A549 (cell line): Measurements from ENCODE around the gene GLYAT. TPM values are rescaled to one million over a fixed set of nuclear protein-coding genes. Genes with fewer than 3 reads are reported as not detected.
A peak's percentile ranks its signal among the peaks of the same experiment; 100 is the strongest.

Experiments
- ATAC-seq, 2 experiments: fragments of 200-7000 bp in 1 of 2; fragments of >200 bp in 1 of 2; cut with Nextera tagmentation in 1 of 2; cut with Tn5 transposase in 1 of 2; 3 replicates each; pipeline versions ENCODE4 v1.8.0 to v1.9.1; 2018 to 2020; ENCODE audit warnings: mild to moderate bottlenecking in 1 of 2, moderate library complexity in 1 of 2
- CTCF ChIA-PET: fragments of 300-600 bp; sonication (Branson Sonifier 250); formaldehyde crosslinking; extraction: SDS; loops from one replicate; lab custom pipeline; 2021; ENCODE audit warnings: antibody characterized with exemption, inconsistent platforms; lab: Yijun Ruan, JAX
- POLR2A ChIA-PET: fragments of 350-600 bp; formaldehyde crosslinking; extraction: SDS; loops from one replicate; lab custom pipeline; 2021; ENCODE audit warnings: antibody characterized with exemption, inconsistent platforms; lab: Yijun Ruan, JAX
- DNase-seq, 2 experiments: peaks; one replicate each; pipeline versions ENCODE4 v3.0.0 to v3.0.0-alpha.2; 2011 to 2016; ENCODE audit warnings: low read depth in 1 of 2, low spot score in 1 of 2
- FAIRE-seq: peaks from 2 replicates; lab custom pipeline; 2011; peaks lifted over from hg19 to GRCh38; lab: Jason Lieb, UNC
- H3K27ac ChIP-seq, 2 experiments: fragments of >200 bp; sonication (Bioruptor Twin); formaldehyde crosslinking; 3 replicates each; pipeline ENCODE4 v1.5.1; 2016 to 2017
- H3K4me1 ChIP-seq: fragments of >200 bp; sonication (Bioruptor Twin); formaldehyde crosslinking; 3 replicates; pipeline ENCODE4 v1.6.1; 2016
- H3K4me2 ChIP-seq: fragments of >200 bp; sonication (Bioruptor Twin); formaldehyde crosslinking; 3 replicates; pipeline ENCODE4 v1.6.1; 2016
- H3K4me3 ChIP-seq: fragments of >200 bp; sonication (Bioruptor Twin); formaldehyde crosslinking; 3 replicates; pipeline ENCODE4 v1.5.1; 2016
- H3K9me3 ChIP-seq: fragments of >200 bp; sonication (Bioruptor Twin); formaldehyde crosslinking; 3 replicates; pipeline ENCODE4 v1.6.1; 2016
- CEBPB ChIP-seq, 2 experiments: fragments of >200 bp in 1 of 2; sonication (Bioruptor Twin) in 1 of 2; formaldehyde crosslinking in 1 of 2; IDR thresholded peaks; 2 replicates each; pipeline ENCODE4 v1.6.1; 2012 to 2016
- CHD2 ChIP-seq: fragments of 150-350 bp; IDR thresholded peaks from 2 replicates; pipeline ENCODE4 v1.6.1; 2014; ENCODE audit warnings: low read length; ENCODE audit not compliant: partially characterized antibody
- CTCF ChIP-seq: fragments of >200 bp; sonication (Bioruptor Twin); formaldehyde crosslinking; IDR thresholded peaks from 3 replicates; pipeline ENCODE4 v1.5.1; 2016
- EHF ChIP-seq: fragments of 250-450 bp; sonication (Bioruptor Pico); IDR thresholded peaks from 2 replicates; pipeline ENCODE4 v1.5.0; 2020; ENCODE audit warnings: mild to moderate bottlenecking
- EP300 ChIP-seq, 2 experiments: fragments of >200 bp; sonication (Bioruptor Twin); formaldehyde crosslinking; IDR thresholded peaks; 2 replicates in 1 of 2; 3 replicates in 1 of 2; pipeline ENCODE4 v1.6.1; 2016 to 2017
- ESRRA ChIP-seq: fragments of 150-350 bp; IDR thresholded peaks from 2 replicates; pipeline ENCODE4 v1.6.1; 2014; ENCODE audit warnings: mild to moderate bottlenecking, low read length, borderline replicate concordance
- HDAC2 ChIP-seq: fragments of 200-600 bp; sonication (generic); IDR thresholded peaks from 2 replicates; pipeline ENCODE4 v1.6.1; 2016
- HES2 ChIP-seq: fragments of >200 bp; sonication (Bioruptor Twin); formaldehyde crosslinking; IDR thresholded peaks from 2 replicates; pipeline ENCODE4 v1.6.1; 2016
- HEYL ChIP-seq: fragments of 250-450 bp; sonication (Bioruptor Pico); IDR thresholded peaks from 2 replicates; pipeline ENCODE4 v1.8.0; 2021; ENCODE audit warnings: mild to moderate bottlenecking, moderate library complexity
- HOXB5 ChIP-seq: fragments of 250-450 bp; sonication (Bioruptor Pico); IDR thresholded peaks from 2 replicates; pipeline ENCODE4 v1.5.0; 2020; ENCODE audit warnings: mild to moderate bottlenecking, moderate library complexity
- JUNB ChIP-seq: fragments of >200 bp; sonication (Bioruptor Twin); formaldehyde crosslinking; IDR thresholded peaks from 2 replicates; pipeline ENCODE4 v1.6.1; 2016
- MYC ChIP-seq: IDR thresholded peaks from 2 replicates; pipeline ENCODE4 v1.6.1; 2012; ENCODE audit warnings: mild to moderate bottlenecking, inconsistent platforms, low read length, improper control_type of control experiment, borderline replicate concordance
- NFE2L2 ChIP-seq: fragments of 150-350 bp; conservative IDR thresholded peaks from 2 replicates; pipeline ENCODE4 v1.6.1; 2014; ENCODE audit warnings: low read length
- NPAS2 ChIP-seq: fragments of 250-450 bp; sonication (Bioruptor Pico); IDR thresholded peaks from 2 replicates; pipeline ENCODE4 v1.8.0; 2022; ENCODE audit warnings: mild to moderate bottlenecking, moderate library complexity, borderline replicate concordance
- PBX3 ChIP-seq: IDR thresholded peaks from 2 replicates; pipeline ENCODE4 v1.6.1; 2012
- POLR2A ChIP-seq: IDR thresholded peaks from 2 replicates; pipeline ENCODE4 v1.6.1; 2012; ENCODE audit warnings: mild to moderate bottlenecking, low read length
- POLR2AphosphoS2 ChIP-seq: conservative IDR thresholded peaks from 2 replicates; pipeline ENCODE4 v1.6.1; 2012; ENCODE audit warnings: low read length, improper control_type of control experiment, inconsistent platforms
- RFX5 ChIP-seq: fragments of 450-650 bp; IDR thresholded peaks from 2 replicates; pipeline ENCODE4 v1.7.1; 2014; ENCODE audit warnings: antibody characterized with exemption, mild to moderate bottlenecking, moderate library complexity
- SMC3 ChIP-seq: fragments of >200 bp; sonication (Bioruptor Twin); formaldehyde crosslinking; IDR thresholded peaks from 3 replicates; pipeline ENCODE4 v1.6.1; 2018; ENCODE audit warnings: inconsistent platforms
- TFCP2L1 ChIP-seq: fragments of 250-450 bp; sonication (Bioruptor Pico); IDR thresholded peaks from 2 replicates; pipeline ENCODE4 v1.5.0; 2021; ENCODE audit warnings: mild to moderate bottlenecking
- TP53 ChIP-seq: fragments of 250-450 bp; sonication (Bioruptor Pico); IDR thresholded peaks from 2 replicates; pipeline ENCODE4 v1.5.0; 2021; ENCODE audit warnings: mild to moderate bottlenecking, moderate library complexity
- ZFP36 ChIP-seq: fragments of 450-650 bp; IDR thresholded peaks from 2 replicates; pipeline ENCODE4 v1.6.1; 2014; ENCODE audit warnings: borderline replicate concordance; ENCODE audit not compliant: partially characterized antibody
- ZNF302 ChIP-seq: fragments of 250-450 bp; sonication (Bioruptor Pico); IDR thresholded peaks from 2 replicates; pipeline ENCODE4 v1.9.0; 2021; ENCODE audit warnings: inconsistent platforms, mild to moderate bottlenecking, moderate library complexity
- WGBS: methylation state at CpG from one replicate; pipeline ENCODE4 v1.1.6; 2017; ENCODE audit errors: missing lambda C conversion rate; 5-methylcytosine and 5-hydroxymethylcytosine counted together
- polyA plus RNA-seq, 4 experiments: library from polyadenylated mRNA; depleted of rRNA in 3 of 4; stranded (reverse); fragments of >200 nt; fragmentation: RNase III in 1 of 4; extraction: RNeasy Plus Mini Kit Qiagen cat#74134 plus additional on column Dnase treatment in 1 of 4; gene quantifications; 2 replicates in 3 of 4; 3 replicates in 1 of 4; pipeline ENCODE4 v1.2.3, GENCODE V29; 2011 to 2017

GLYAT gene
- polyA plus RNA-seq, 2 of the 4 experiments (the other 2 are of a cell fraction), result not detected

GRCh38 chr11:58744988-58745704 is 13.4 kb upstream of the GLYAT start:
- ATAC-seq, result no peak
- DNase-seq, result no peak
- TF ChIP-seq POLR2A (no peak), CTCF (no peak), ZFP36 (no peak), EHF (no peak), NPAS2 (no peak), CEBPB (IDR thresholded peaks at IDR 0.05) (no peak), RFX5 (no peak), CHD2 (no peak)
- no peak overlapping the region for H3K27ac ChIP-seq
- no peak for FAIRE-seq
- no peak overlapping the region for H3K4me3 ChIP-seq
- H3K9me3 ChIP-seq, result no peaks in the 10 kb centered on the region
- ChIA-PET CTCF (interaction anchor here (0.6 to 1.0 kb wide), 2 partner anchors 12 to 548 kb away, joined by 3 read pairs; no protein-coding TSS in a partner anchor), POLR2A (no interaction called here)
- no peak overlapping the region for H3K4me2 ChIP-seq
- no peaks in the 10 kb centered on the region for H3K4me1 ChIP-seq

DNA sequence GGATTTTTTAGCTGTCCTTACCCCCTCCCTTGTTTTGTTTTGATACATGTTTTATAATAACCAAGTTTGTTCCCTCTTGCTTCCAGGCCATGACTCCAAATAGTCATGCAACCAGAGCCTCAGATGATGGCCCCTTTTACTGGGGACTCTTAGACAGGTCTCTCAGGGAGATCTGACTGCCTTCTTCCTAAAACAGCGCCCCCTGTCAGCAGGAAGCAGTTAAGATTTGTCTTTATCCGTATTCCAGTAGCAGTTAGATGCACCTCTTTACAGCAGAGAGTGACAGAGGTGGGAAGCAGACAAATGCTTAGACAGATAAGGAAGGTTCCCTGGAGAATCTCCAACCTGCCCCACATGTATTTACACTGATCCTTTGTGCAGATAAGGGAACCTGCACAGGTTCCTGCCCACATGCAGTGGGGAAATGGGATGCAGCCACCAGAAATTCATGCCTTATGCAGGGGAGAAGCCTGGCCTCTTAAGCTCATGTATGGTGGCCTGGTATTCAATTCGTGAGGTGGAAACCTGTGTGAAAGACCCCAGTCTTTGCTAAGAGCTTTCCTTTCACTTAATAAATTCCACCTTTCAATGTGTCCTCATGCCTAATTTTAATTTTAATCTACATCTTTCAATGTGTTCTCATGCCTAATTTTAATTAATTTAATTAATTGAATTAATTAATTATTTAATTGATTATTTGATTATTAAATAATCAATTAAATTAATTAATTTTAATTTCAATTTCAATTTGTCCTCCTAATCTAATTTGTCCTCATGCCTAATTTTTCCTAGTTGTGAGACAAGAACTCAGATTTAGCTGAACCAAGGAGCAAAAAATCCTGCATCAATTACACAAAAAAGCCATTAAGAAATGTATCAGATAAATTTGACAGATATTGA is 11.5 kb upstream of the GLYAT start:
- CTCF ChIA-PET, result interaction anchor here (0.6 kb wide), 1 partner anchor 1356 kb away, joined by 3 read pairs; no protein-coding TSS in a partner anchor
- no peak for FAIRE-seq
- DNase-seq, result peak in 1 of 2 experiments; percentile 8
- Histone ChIP-seq H3K9me3 (no peaks in the 10 kb centered on the region), H3K27ac (no peak overlapping the region), H3K4me3 (no peak overlapping the region), H3K4me1 (no peaks in the 10 kb centered on the region), H3K4me2 (no peak overlapping the region)
- ATAC-seq, result no peak
- WGBS, result 2% methylated on average over 3 of the region's 3 CpGs
- no peak for TF ChIP-seq EHF
- no peak for TF ChIP-seq POLR2A
- TF ChIP-seq EP300 (IDR thresholded peaks at IDR 0.05), result no peak
- no peak for TF ChIP-seq SMC3
- TF ChIP-seq HOXB5 (CRISPR knock-in tag), result no peak
- no peak for TF ChIP-seq MYC
- no peak for TF ChIP-seq POLR2AphosphoS2
- TF ChIP-seq HES2, result no peak
- TF ChIP-seq TP53 (CRISPR knock-in tag), result no peak
- no peak for TF ChIP-seq HEYL (CRISPR knock-in tag)
- no peak for TF ChIP-seq NPAS2
- TF ChIP-seq NFE2L2, result no peak
- no peak for TF ChIP-seq HDAC2
- TF ChIP-seq JUNB, result no peak
- no peak for TF ChIP-seq ZNF302 (CRISPR knock-in tag)
- no peak for TF ChIP-seq TFCP2L1
- TF ChIP-seq PBX3, result no peak
- TF ChIP-seq ESRRA, result no peak
- POLR2A ChIA-PET, result no interaction called here
